H1 (cell line): ENCODE results near the gene BPGM. TPM values are rescaled to one million over a fixed set of nuclear protein-coding genes. Genes with fewer than 3 reads are reported as not detected.

Experiments used
- CTCF ChIA-PET: fragments of 300-600 bp; sonication (Branson Sonifier 250); formaldehyde crosslinking; loops from one replicate; lab custom pipeline; 2021; ENCODE audit not compliant: partially characterized antibody; lab: Charles Lee
- POLR2A ChIA-PET: fragments of 300-600 bp; sonication (Branson Sonifier 250); formaldehyde crosslinking; loops from one replicate; lab custom pipeline; 2021; ENCODE audit warnings: inconsistent platforms; ENCODE audit not compliant: partially characterized antibody; lab: Charles Lee
- DNase-seq, 2 experiments: peaks; one replicate each; pipeline versions ENCODE4 v3.0.0 to v3.0.0-alpha.2; 2010 to 2022; ENCODE audit warnings: low spot score in 2 of 2, low read depth in 1 of 2, mixed read lengths in 1 of 2
- FAIRE-seq: peaks from 2 replicates; lab custom pipeline; 2011; peaks lifted over from hg19 to GRCh38; lab: Jason Lieb, UNC
- H2AFZ ChIP-seq: 2 replicates; pipeline ENCODE4 v1.8.1; 2012; ENCODE audit warnings: low read length, inconsistent platforms
- H2AK5ac ChIP-seq: 2 replicates; pipeline ENCODE4 v1.6.1; 2013; ENCODE audit warnings: low read depth, low read length
- H2BK120ac ChIP-seq: replicated peaks from 2 replicates; pipeline ENCODE3; 2013; ENCODE audit warnings: low read depth, low read length, inconsistent platforms
- H2BK12ac ChIP-seq: 2 replicates; pipeline ENCODE4 v1.6.1; 2013; ENCODE audit warnings: low read depth, low read length
- H2BK15ac ChIP-seq: 2 replicates; pipeline ENCODE4 v1.6.1; 2013; ENCODE audit warnings: low read length
- H2BK20ac ChIP-seq: 2 replicates; pipeline ENCODE4 v1.6.1; 2013; ENCODE audit warnings: low read length
- H2BK5ac ChIP-seq: 2 replicates; pipeline ENCODE4 v1.6.1; 2013; ENCODE audit warnings: low read depth, low read length
- H3K14ac ChIP-seq: 2 replicates; pipeline ENCODE4 v1.6.1; 2013; ENCODE audit warnings: inconsistent platforms; ENCODE audit not compliant: insufficient read length
- H3K18ac ChIP-seq: 2 replicates; pipeline ENCODE4 v1.6.1; 2013; ENCODE audit warnings: low read length; ENCODE audit errors: extremely low read depth
- H3K23ac ChIP-seq: 2 replicates; pipeline ENCODE4 v1.6.1; 2013; ENCODE audit warnings: inconsistent platforms; ENCODE audit not compliant: insufficient read length
- H3K23me2 ChIP-seq: 2 replicates; pipeline ENCODE4 v1.6.1; 2013; ENCODE audit warnings: low read depth, low read length
- H3K27ac ChIP-seq: 2 replicates; pipeline ENCODE4 v1.6.1; 2011; ENCODE audit warnings: low read depth, low read length, inconsistent platforms
- H3K27me3 ChIP-seq, 4 experiments: replicated peaks in 1 of 4; 1 replicate in 1 of 4; 2 replicates in 3 of 4; pipeline versions ENCODE4 v1.6.1 to v1.8.1; 2011 to 2013; ENCODE audit warnings: low read length in 3 of 4, mild to moderate bottlenecking in 3 of 4, inconsistent platforms in 2 of 4, mixed read lengths in 2 of 4, moderate library complexity in 1 of 4; ENCODE audit not compliant: control insufficient read depth in 3 of 4, insufficient read depth in 3 of 4; ENCODE audit errors: extremely low read depth in 1 of 4
- H3K36me3 ChIP-seq, 4 experiments: 2 replicates each; pipeline versions ENCODE4 v1.6.1 to v1.8.1; 2011 to 2013; ENCODE audit warnings: mild to moderate bottlenecking in 4 of 4, low read length in 3 of 4, moderate library complexity in 2 of 4, control low read depth in 1 of 4, inconsistent platforms in 1 of 4; ENCODE audit not compliant: insufficient read depth in 4 of 4, control insufficient read depth in 2 of 4
- H3K4ac ChIP-seq: replicated peaks from 2 replicates; pipeline ENCODE3; 2013; ENCODE audit warnings: low read length, low read depth, mixed read lengths, inconsistent platforms; ENCODE audit not compliant: insufficient read length
- H3K4me1 ChIP-seq, 4 experiments: replicated peaks in 1 of 4; 1 replicate in 1 of 4; 2 replicates in 3 of 4; pipeline versions ENCODE4 v1.6.1 to v1.8.1; 2011 to 2013; ENCODE audit warnings: low read length in 3 of 4, inconsistent platforms in 2 of 4, mixed read lengths in 1 of 4; ENCODE audit not compliant: insufficient read depth in 4 of 4, control insufficient read depth in 3 of 4
- H3K4me2 ChIP-seq, 2 experiments: 2 replicates each; pipeline versions ENCODE4 v1.6.1 to v1.8.1; 2011 to 2013; ENCODE audit warnings: low read depth in 2 of 2, low read length in 2 of 2, control low read depth in 1 of 2, inconsistent platforms in 1 of 2, mild to moderate bottlenecking in 1 of 2; ENCODE audit not compliant: insufficient read depth in 1 of 2
- H3K4me3 ChIP-seq, 4 experiments: fragments of 200-600, 300-600 bp in 1 of 4; sonication (generic), shearing (Covaris generic), sonication (Bioruptor Twin) in 1 of 4; 2 replicates each; pipeline versions ENCODE4 v1.5.1 to v1.8.1; 2011 to 2016; ENCODE audit warnings: low read length in 4 of 4, low read depth in 3 of 4, control low read depth in 2 of 4, inconsistent platforms in 2 of 4, mild to moderate bottlenecking in 2 of 4, mixed read lengths in 1 of 4, moderate library complexity in 1 of 4; ENCODE audit not compliant: insufficient read depth in 2 of 4; ENCODE audit errors: extremely low read depth in 1 of 4
- H3K56ac ChIP-seq: replicated peaks from 2 replicates; pipeline ENCODE3; 2013; ENCODE audit warnings: low read depth, mild to moderate bottlenecking, mixed read lengths, low read length, inconsistent platforms; ENCODE audit not compliant: insufficient read length
- H3K79me1 ChIP-seq: 2 replicates; pipeline ENCODE4 v1.6.1; 2013; ENCODE audit warnings: low read depth, low read length, control low read depth
- H3K79me2 ChIP-seq, 2 experiments: 2 replicates each; pipeline versions ENCODE4 v1.6.1 to v1.8.1; 2012 to 2013; ENCODE audit warnings: low read length in 2 of 2, mild to moderate bottlenecking in 2 of 2, inconsistent platforms in 1 of 2; ENCODE audit not compliant: insufficient read depth in 2 of 2, control insufficient read depth in 1 of 2
- H3K9ac ChIP-seq, 4 experiments: replicated peaks in 1 of 4; 1 replicate in 1 of 4; 2 replicates in 3 of 4; pipeline versions ENCODE4 v1.6.1 to v1.8.1; 2011 to 2013; ENCODE audit warnings: low read depth in 3 of 4, low read length in 3 of 4, control low read depth in 2 of 4, mild to moderate bottlenecking in 2 of 4, moderate library complexity in 2 of 4, inconsistent platforms in 1 of 4; ENCODE audit errors: extremely low read depth in 1 of 4
- H3K9me3 ChIP-seq, 2 experiments: 2 replicates each; pipeline versions ENCODE4 v1.6.1 to v1.8.1; 2012 to 2013; ENCODE audit warnings: mild to moderate bottlenecking in 2 of 2, moderate library complexity in 2 of 2, control low read depth in 1 of 2, inconsistent platforms in 1 of 2, low read depth in 1 of 2, low read length in 1 of 2, mixed read lengths in 1 of 2; ENCODE audit not compliant: insufficient read depth in 2 of 2
- H4K20me1 ChIP-seq, 2 experiments: replicated peaks in 1 of 2; 2 replicates each; pipeline versions ENCODE3 to v1.8.1; 2011 to 2013; ENCODE audit warnings: inconsistent platforms in 2 of 2, low read length in 2 of 2, mild to moderate bottlenecking in 1 of 2; ENCODE audit not compliant: insufficient read depth in 2 of 2, control insufficient read depth in 1 of 2
- H4K5ac ChIP-seq: 2 replicates; pipeline ENCODE4 v1.6.1; 2013; ENCODE audit warnings: low read length, low read depth, mixed read lengths, inconsistent platforms; ENCODE audit not compliant: insufficient read length
- H4K8ac ChIP-seq: 2 replicates; pipeline ENCODE4 v1.8.0; 2013; ENCODE audit warnings: mild to moderate bottlenecking, moderate library complexity, low read length, inconsistent platforms; ENCODE audit not compliant: insufficient read depth; ENCODE audit errors: extremely low read depth
- H4K91ac ChIP-seq: replicated peaks from 2 replicates; pipeline ENCODE3; 2013; ENCODE audit warnings: low read length, mixed read lengths, inconsistent platforms; ENCODE audit not compliant: insufficient read length
- EZH2 ChIP-seq: fragments of 200-600 bp; sonication (generic); IDR thresholded peaks from 2 replicates; pipeline ENCODE4 v1.7.1; 2012; ENCODE audit warnings: low read depth, mild to moderate bottlenecking, moderate library complexity, low read length, inconsistent platforms; ENCODE audit not compliant: severe bottlenecking
- RXRA ChIP-seq: IDR thresholded peaks from 2 replicates; pipeline ENCODE4 v1.6.1; 2011; ENCODE audit warnings: low read depth, mild to moderate bottlenecking, low read length, moderate library complexity; ENCODE audit not compliant: insufficient read depth
- USF2 ChIP-seq: IDR thresholded peaks from 2 replicates; pipeline ENCODE4 v1.6.1; 2011; ENCODE audit warnings: low read length, improper control_type of control experiment
- WGBS, 2 experiments: shearing (Covaris generic) in 1 of 2; methylation state at CpG; one replicate each; pipeline versions ENCODE4 v1.1.6 to v1.1.7; 2013 to 2015; ENCODE audit warnings: low lambda C conversion rate in 2 of 2, mixed read lengths in 2 of 2, inconsistent platforms in 1 of 2, low coverage in 1 of 2, missing lambda C conversion rate in 1 of 2; ENCODE audit not compliant: insufficient replicate concordance in 2 of 2, insufficient coverage in 1 of 2, insufficient read length in 1 of 2; ENCODE audit errors: extremely low coverage in 1 of 2, missing lambda C conversion rate in 1 of 2; 5-methylcytosine and 5-hydroxymethylcytosine counted together
- polyA plus RNA-seq, 7 experiments: library from polyadenylated mRNA; depleted of rRNA in 3 of 7; stranded (reverse) in 5 of 7; unstranded in 2 of 7; fragments of >200 nt in 5 of 7; fragments of 200-250 nt in 2 of 7; gene quantifications; 1 replicate in 5 of 7; 2 replicates in 1 of 7; 4 replicates in 1 of 7; pipeline versions ENCODE4 v1.2.1 to v1.2.3, GENCODE V29; 2011 to 2013; ENCODE audit warnings: missing spikeins in 2 of 7, mixed read lengths in 2 of 7
- total RNA-seq: library from RNA; stranded (reverse); fragmentation: NEBNext Ultra II Directional; extraction: Animal tissue kit (Norgen Biotek cat#: 25700); gene quantifications from 2 replicates; pipeline ENCODE4 v1.2.1, GENCODE V29; 2021

BPGM gene
- total and polyA plus RNA-seq, 2 of the 8 experiments (the other 6 are each of a cell fraction or from before 2014, with no cell fraction given): 9.7 to 15.3 TPM

DNA sequence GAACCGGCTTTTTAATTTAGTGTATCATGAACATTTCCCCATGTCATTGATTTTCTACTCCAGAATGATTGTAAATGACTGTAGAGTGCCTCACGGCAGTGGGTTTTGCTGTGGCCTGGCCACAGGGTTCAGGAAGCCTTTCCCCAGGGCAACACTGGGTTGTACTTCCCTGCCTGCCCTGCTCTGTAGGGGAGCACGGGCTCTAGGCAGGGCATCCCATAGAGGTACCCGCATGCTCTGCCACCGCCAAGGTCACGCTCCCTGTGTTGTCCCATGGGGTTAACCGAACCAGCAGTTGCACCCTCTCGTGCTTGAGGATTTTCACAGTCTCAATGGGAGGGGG lies 63.8 kb downstream of the BPGM start:
- peak overlapping the region; percentile 60; the same call in 1 of the 2 replicates for H2BK12ac ChIP-seq
- no peak overlapping the region for H3K56ac ChIP-seq
- no peak overlapping the region for H4K91ac ChIP-seq
- H3K79me2 ChIP-seq: no peaks in the 10 kb centered on the region
- POLR2A ChIA-PET: no interaction called here
- H3K9ac ChIP-seq: no peak overlapping the region
- no peaks in the 10 kb centered on the region for H3K4me1 ChIP-seq
- peaks cover 0 to 1% (median 0%) of the 10 kb centered on the region in 4 experiments; a peak in 1 of 7 replicates for H3K27me3 ChIP-seq
- H3K14ac ChIP-seq: no peak overlapping the region
- no peak overlapping the region for H3K18ac ChIP-seq
- no peaks in the 10 kb centered on the region for H3K79me1 ChIP-seq
- H4K5ac ChIP-seq: no peak overlapping the region
- H3K27ac ChIP-seq: no peak overlapping the region
- H3K23ac ChIP-seq: no peak overlapping the region
- no peak overlapping the region for H2BK15ac ChIP-seq
- no peaks in the 10 kb centered on the region for H3K23me2 ChIP-seq
- H3K9me3 ChIP-seq: no peaks in the 10 kb centered on the region
- H3K4ac ChIP-seq: no peak overlapping the region
- FAIRE-seq (no peak), DNase-seq (no peak)
- H2AK5ac ChIP-seq: no peak overlapping the region
- H3K4me3 ChIP-seq: no peak overlapping the region
- H2BK20ac ChIP-seq: no peak overlapping the region
- H3K4me2 ChIP-seq: no peak overlapping the region
- no peak overlapping the region for H2AFZ ChIP-seq
- H3K36me3 ChIP-seq: no peaks in the 10 kb centered on the region
- no peak overlapping the region; the same call in 1 of the 2 replicates for H4K8ac ChIP-seq
- H2BK120ac ChIP-seq: no peak overlapping the region
- H2BK5ac ChIP-seq: no peak overlapping the region
- H4K20me1 ChIP-seq: no peaks in the 10 kb centered on the region
- CTCF ChIA-PET: interaction anchor here (1.5 to 1.6 kb wide), 3 partner anchors 9 to 34 kb away, joined by 3 to 9 read pairs (median 6); no protein-coding TSS in a partner anchor
- WGBS, 2 experiments: 90% methylated on average over 8 of the region's 8 CpGs; no CpG with 5 or more reads in 1 of the 2 experiments
- TF ChIP-seq USF2: no peak
- TF ChIP-seq EZH2: no peak
- TF ChIP-seq RXRA: no peak
